GM12878 (cell line): Measurements from ENCODE around the gene B4GALT3. TPM values are rescaled to one million over a fixed set of nuclear protein-coding genes. Genes with fewer than 3 reads are reported as not detected.

Source experiments
- ATAC-seq: fragments of 200-7000 bp; cut with Tn5 transposase; 3 replicates; pipeline ENCODE4 v1.9.1; 2020; ENCODE audit warnings: mild to moderate bottlenecking, moderate library complexity
- BruUV-seq: library from RNA; stranded (reverse); fragments of 400-500 nt; replicated peaks from 2 replicates; lab custom pipeline; 2021; lab: Mats Ljungman, UMichigan
- CTCF ChIA-PET: fragments of 300-600 bp; sonication (Branson Sonifier 250); formaldehyde crosslinking; extraction: SDS; loops from one replicate; lab custom pipeline; 2021; ENCODE audit warnings: inconsistent platforms; lab: Yijun Ruan, JAX
- POLR2A ChIA-PET: fragments of 350-600 bp; formaldehyde crosslinking; extraction: SDS; loops from one replicate; lab custom pipeline; 2021; ENCODE audit warnings: inconsistent platforms; lab: Charles Lee
- RAD21 ChIA-PET: fragments of 300-600 bp; sonication (Branson Sonifier 250); formaldehyde crosslinking; loops from one replicate; lab custom pipeline; 2023; ENCODE audit warnings: antibody characterized with exemption; ENCODE audit not compliant: unreplicated experiment; lab: Charles Lee
- SMC1A ChIA-PET: fragments of 300-600 bp; sonication (Branson Sonifier 250); formaldehyde crosslinking; loops from one replicate; lab custom pipeline; 2023; ENCODE audit not compliant: unreplicated experiment, uncharacterized antibody; lab: Charles Lee
- DNase-seq: peaks from one replicate; pipeline ENCODE4 v3.0.0-alpha.2; 2011; ENCODE audit warnings: low read depth, low spot score
- FAIRE-seq: peaks from 3 replicates; lab custom pipeline; 2011; peaks lifted over from hg19 to GRCh38; lab: Jason Lieb, UNC
- H2AFZ ChIP-seq: 2 replicates; pipeline ENCODE4 v1.6.0; 2011; ENCODE audit warnings: low read depth, low read length, control low read depth; ENCODE audit not compliant: control insufficient read depth
- H3K27ac ChIP-seq: 2 replicates; pipeline ENCODE4 v1.5.1; 2011; ENCODE audit warnings: control low read depth; ENCODE audit not compliant: control insufficient read depth, insufficient read depth
- H3K27me3 ChIP-seq, 2 experiments: replicated peaks in 1 of 2; 2 replicates each; pipeline versions ENCODE4 v1.6.0 to v1.6.1; 2011; ENCODE audit warnings: low read length in 1 of 2; ENCODE audit not compliant: control insufficient read depth in 2 of 2, insufficient read depth in 2 of 2
- H3K36me3 ChIP-seq, 2 experiments: 2 replicates each; pipeline ENCODE4 v1.5.1; 2011; ENCODE audit warnings: low read length in 1 of 2; ENCODE audit not compliant: control insufficient read depth in 2 of 2, insufficient read depth in 2 of 2
- H3K4me1 ChIP-seq: 2 replicates; pipeline ENCODE4 v1.6.1; 2011; ENCODE audit warnings: mild to moderate bottlenecking, low read length, moderate library complexity, mixed read lengths; ENCODE audit not compliant: control insufficient read depth, insufficient read depth
- H3K4me2 ChIP-seq: 2 replicates; pipeline ENCODE4 v1.6.0; 2011; ENCODE audit warnings: control low read depth; ENCODE audit not compliant: control insufficient read depth, insufficient read depth
- H3K4me3 ChIP-seq: fragments of 200-600 bp; sonication (generic); 2 replicates; pipeline ENCODE4 v1.5.1; 2016
- H3K79me2 ChIP-seq: 2 replicates; pipeline ENCODE4 v1.6.0; 2011; ENCODE audit warnings: low read length; ENCODE audit not compliant: control insufficient read depth, insufficient read depth
- H3K9ac ChIP-seq: 2 replicates; pipeline ENCODE4 v1.8.0; 2011; ENCODE audit warnings: low read length, control low read depth, mixed read lengths; ENCODE audit not compliant: control insufficient read depth, insufficient read depth
- H3K9me3 ChIP-seq: replicated peaks from 3 replicates; pipeline ENCODE4 v1.5.1; 2011; ENCODE audit warnings: mild to moderate bottlenecking, low read length; ENCODE audit not compliant: control insufficient read depth, insufficient read depth
- H4K20me1 ChIP-seq: 2 replicates; pipeline ENCODE4 v1.6.0; 2011; ENCODE audit not compliant: control insufficient read depth, insufficient read depth
- BRCA1 ChIP-seq: IDR thresholded peaks from 2 replicates; pipeline ENCODE4 v1.6.1; 2011; ENCODE audit warnings: low read depth, low read length, improper control_type of control experiment
- CEBPB ChIP-seq, 2 experiments: fragments of 150-350 bp in 1 of 2; IDR thresholded peaks; 2 replicates each; pipeline ENCODE4 v1.6.1; 2012 to 2014; ENCODE audit warnings: low read depth in 2 of 2, low read length in 2 of 2, borderline replicate concordance in 1 of 2, inconsistent platforms in 1 of 2
- CHD4 ChIP-seq: fragments of 200-600 bp; sonication (generic); IDR thresholded peaks from 2 replicates; pipeline ENCODE4 v1.6.1; 2016; ENCODE audit warnings: mild to moderate bottlenecking
- EZH2 ChIP-seq: IDR thresholded peaks from 2 replicates; pipeline ENCODE4 v1.6.1; 2012; ENCODE audit warnings: low read depth, mild to moderate bottlenecking, control low read depth, inconsistent platforms, low read length, borderline replicate concordance; ENCODE audit not compliant: control insufficient read depth
- FOS ChIP-seq: IDR thresholded peaks from 3 replicates; pipeline ENCODE4 v1.6.1; 2011; ENCODE audit warnings: borderline replicate concordance; ENCODE audit not compliant: insufficient read length; ENCODE audit errors: extremely low read depth
- IKZF1 ChIP-seq: fragments of 450-650 bp; conservative IDR thresholded peaks from 2 replicates; pipeline ENCODE4 v1.6.1; 2017; ENCODE audit warnings: antibody characterized with exemption, mild to moderate bottlenecking
- LARP7 ChIP-seq: fragments of 450-650 bp; IDR thresholded peaks from 2 replicates; pipeline ENCODE4 v1.6.1; 2017; ENCODE audit warnings: mild to moderate bottlenecking
- MYB ChIP-seq: fragments of 150-350 bp; IDR thresholded peaks from 2 replicates; pipeline ENCODE4 v1.6.1; 2014; ENCODE audit warnings: mild to moderate bottlenecking, low read depth, low read length, borderline replicate concordance
- MYC ChIP-seq: IDR thresholded peaks from 2 replicates; pipeline ENCODE4 v1.6.1; 2011; ENCODE audit warnings: mild to moderate bottlenecking, low read length, moderate library complexity, inconsistent platforms; ENCODE audit not compliant: insufficient read depth, insufficient replicate concordance, insufficient read length, severe bottlenecking
- POU2F2 ChIP-seq: IDR thresholded peaks from 3 replicates; pipeline ENCODE4 v1.6.1; 2011; ENCODE audit warnings: low read depth, mild to moderate bottlenecking, low read length, borderline replicate concordance
- RCOR1 ChIP-seq: conservative IDR thresholded peaks from 2 replicates; pipeline ENCODE4 v1.6.1; 2012; ENCODE audit warnings: low read depth, low read length, improper control_type of control experiment
- TBL1XR1 ChIP-seq: IDR thresholded peaks from 2 replicates; pipeline ENCODE4 v1.6.1; 2012; ENCODE audit warnings: low read depth, low read length, improper control_type of control experiment
- ZNF24 ChIP-seq: fragments of 450-650 bp; IDR thresholded peaks from 2 replicates; pipeline ENCODE4 v1.6.1; 2017; ENCODE audit warnings: antibody characterized with exemption, mild to moderate bottlenecking
- WGBS: methylation state at CpG from one replicate; pipeline ENCODE4 v1.1.6; 2016; ENCODE audit warnings: low lambda C conversion rate; ENCODE audit not compliant: insufficient replicate concordance, insufficient coverage; ENCODE audit errors: missing lambda C conversion rate; 5-methylcytosine and 5-hydroxymethylcytosine counted together
- in situ Hi-C: fragments of 300-500 bp; cut with MboI; formaldehyde crosslinking; loops from 9 replicates; pipeline ENCODE4 v1.14.3; 2018; ENCODE audit warnings: mixed read lengths
- intact Hi-C: fragments of 100-400 bp; cut with micrococcal nuclease; formaldehyde crosslinking; loops from one replicate; pipeline ENCODE4 v1.14.2; 2022; ENCODE audit not compliant: unreplicated experiment
- polyA plus RNA-seq, 11 experiments: library from polyadenylated mRNA; depleted of rRNA in 4 of 11; unstranded in 6 of 11; stranded (reverse) in 5 of 11; fragments of >200 nt; fragmentation: Nextera tagmentation in 4 of 11; fragmentation: Illumina TruSeq in 1 of 11; extraction: Ambion mirVana in 4 of 11; extraction: Trizol in 1 of 11; gene quantifications; 1 replicate in 1 of 11; 2 replicates in 10 of 11; pipeline versions ENCODE4 v1.2.1 to v1.2.3, GENCODE V29; 2011 to 2016; ENCODE audit warnings: inconsistent platforms in 2 of 11, missing spikeins in 2 of 11, low read depth in 1 of 11
- total RNA-seq, 4 experiments: library from RNA; depleted of rRNA in 3 of 4; stranded (reverse); fragments of >200 nt in 3 of 4; fragmentation: Illumina TruSeq in 1 of 4; extraction: Trizol in 1 of 4; gene quantifications; 2 replicates each; pipeline versions ENCODE4 v1.2.1 to v1.2.3, GENCODE V29; 2013 to 2021
- TF ChIP-seq, protein P1 (sequence below): IDR thresholded peaks from 2 replicates; pipeline ENCODE4 v1.6.1; 2011; ENCODE audit warnings: borderline replicate concordance, low read depth, mild to moderate bottlenecking, moderate library complexity, low read length; ENCODE audit not compliant: insufficient read depth, poor library complexity, severe bottlenecking

B4GALT3 gene
- total and polyA plus RNA-seq, 10 of the 15 experiments (the other 5 are each of a cell fraction or from before 2014, with no cell fraction given), result 27.1 to 58.9 (median 42.6) TPM

DNA sequence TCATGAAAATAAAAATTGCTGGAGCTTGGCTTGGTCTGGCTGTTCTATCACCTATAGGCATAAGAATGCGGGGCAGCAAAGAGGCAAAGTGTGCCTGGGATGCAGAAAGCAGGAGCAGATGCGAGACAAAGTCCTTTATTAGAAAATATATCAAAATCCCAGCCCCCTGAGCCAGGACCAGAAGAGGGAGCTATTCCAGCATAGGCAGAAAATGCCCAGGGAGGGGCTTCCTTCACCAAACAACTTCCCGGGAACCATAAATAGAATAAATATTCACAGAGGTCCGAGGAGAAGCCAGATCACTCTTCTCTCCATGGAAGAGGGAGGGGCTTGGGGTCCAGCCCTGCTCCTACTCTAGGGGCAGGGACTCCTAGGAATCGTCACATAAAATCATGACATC lies 6.1 kb downstream of the B4GALT3 start:
- TF ChIP-seq MYB (no peak), MYC (no peak), TBL1XR1 (no peak)
- no peak overlapping the region for H3K4me3 ChIP-seq
- no peak overlapping the region for H3K4me2 ChIP-seq
- H4K20me1 ChIP-seq, result no peaks in the 10 kb centered on the region
- ChIA-PET POLR2A (interaction anchor here (1.0 to 1.7 kb wide), 2 partner anchors 12 to 72 kb away, joined by 3 to 5 read pairs; partner anchors contain the start of gene USP21), CTCF (interaction anchor here (0.9 to 1.6 kb wide), 2 partner anchors 21 to 53 kb away, joined by 3 read pairs; partner anchors contain the start of genes NIT1 and PFDN2), SMC1A (interaction anchor here (0.8 to 1.1 kb wide), 2 partner anchors 12 to 54 kb away, joined by 4 to 5 read pairs; partner anchors contain the start of gene TOMM40L), RAD21 (no interaction called here)
- DNase-seq, result no peak
- peaks cover 17 to 30% of the 10 kb centered on the region in 2 experiments for H3K36me3 ChIP-seq
- H3K9me3 ChIP-seq, result no peaks in the 10 kb centered on the region
- peaks cover 15% of the 10 kb centered on the region for H3K4me1 ChIP-seq
- H3K9ac ChIP-seq, result no peak overlapping the region
- H3K27ac ChIP-seq, result no peak overlapping the region
- in situ Hi-C loops (no loop called here), intact Hi-C loops (no loop called here)
- ATAC-seq, result no peak
- no TSS peak for BruUV-seq
- H2AFZ ChIP-seq, result no peak overlapping the region
- WGBS, result 94% methylated on average over 5 of the region's 5 CpGs
- no peak for FAIRE-seq
- H3K27me3 ChIP-seq, result no peaks in the 10 kb centered on the region
- peaks cover 11% of the 10 kb centered on the region for H3K79me2 ChIP-seq

GRCh38 chr1:161168906-161169305 lies 8.4 kb downstream of the B4GALT3 start:
- no TSS peak for BruUV-seq
- Histone ChIP-seq H3K4me2 (no peak overlapping the region), H3K9me3 (no peaks in the 10 kb centered on the region), H4K20me1 (no peaks in the 10 kb centered on the region), H3K4me3 (no peak overlapping the region), H2AFZ (no peak overlapping the region), H3K79me2 (peaks cover 3% of the 10 kb centered on the region; the same call in 1 of the 2 replicates), H3K27ac (no peak overlapping the region), H3K27me3 (no peaks in the 10 kb centered on the region), H3K36me3 (peaks cover 17 to 23% of the 10 kb centered on the region in 2 experiments), H3K9ac (no peak overlapping the region), H3K4me1 (peaks cover 8% of the 10 kb centered on the region)
- RAD21 ChIA-PET, result interaction anchor here (4.8 kb wide), 1 partner anchor 214 kb away, joined by 34 read pairs; no protein-coding TSS in a partner anchor
- intact Hi-C loops (no loop called here), in situ Hi-C loops (no loop called here)
- DNase-seq, result no peak
- WGBS, result 93% methylated on average over 9 of the region's 9 CpGs
- CTCF ChIA-PET, result interaction anchor here (1.2 to 2.5 kb wide), 2 partner anchors 10 to 213 kb away, joined by 4 to 9 read pairs; no protein-coding TSS in a partner anchor
- no peak for FAIRE-seq
- POLR2A ChIA-PET, result no interaction called here
- SMC1A ChIA-PET, result interaction anchor here (1.1 to 1.2 kb wide), 2 partner anchors 33 to 57 kb away, joined by 3 read pairs; partner anchors contain the start of genes NDUFS2 and TOMM40L
- ATAC-seq, result no peak
- no peak for TF ChIP-seq CEBPB (IDR thresholded peaks at IDR 0.05; ENCODE audit: borderline replicate concordance in 1 of 2, low read depth in 2 of 2, low read length in 2 of 2)
- no peak for TF ChIP-seq POU2F2
- TF ChIP-seq RCOR1, result no peak
- TF ChIP-seq BRCA1, result no peak
- no peak for TF ChIP-seq EZH2
- TF ChIP-seq LARP7, result no peak
- no peak for TF ChIP-seq FOS
- TF ChIP-seq, protein P1, sequence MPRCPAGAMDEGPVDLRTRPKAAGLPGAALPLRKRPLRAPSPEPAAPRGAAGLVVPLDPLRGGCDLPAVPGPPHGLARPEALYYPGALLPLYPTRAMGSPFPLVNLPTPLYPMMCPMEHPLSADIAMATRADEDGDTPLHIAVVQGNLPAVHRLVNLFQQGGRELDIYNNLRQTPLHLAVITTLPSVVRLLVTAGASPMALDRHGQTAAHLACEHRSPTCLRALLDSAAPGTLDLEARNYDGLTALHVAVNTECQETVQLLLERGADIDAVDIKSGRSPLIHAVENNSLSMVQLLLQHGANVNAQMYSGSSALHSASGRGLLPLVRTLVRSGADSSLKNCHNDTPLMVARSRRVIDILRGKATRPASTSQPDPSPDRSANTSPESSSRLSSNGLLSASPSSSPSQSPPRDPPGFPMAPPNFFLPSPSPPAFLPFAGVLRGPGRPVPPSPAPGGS, result no peak
- no peak for TF ChIP-seq CHD4
- no peak for TF ChIP-seq IKZF1
- TF ChIP-seq ZNF24, result no peak
